Fibroblast of skin of right quadriceps (primary cell): ENCODE measurements around the gene WASHC4.

Source experiments
- DNase-seq: peaks from one replicate; pipeline ENCODE4 v3.0.0-alpha.2; 2013

Gene WASHC4, protein sequence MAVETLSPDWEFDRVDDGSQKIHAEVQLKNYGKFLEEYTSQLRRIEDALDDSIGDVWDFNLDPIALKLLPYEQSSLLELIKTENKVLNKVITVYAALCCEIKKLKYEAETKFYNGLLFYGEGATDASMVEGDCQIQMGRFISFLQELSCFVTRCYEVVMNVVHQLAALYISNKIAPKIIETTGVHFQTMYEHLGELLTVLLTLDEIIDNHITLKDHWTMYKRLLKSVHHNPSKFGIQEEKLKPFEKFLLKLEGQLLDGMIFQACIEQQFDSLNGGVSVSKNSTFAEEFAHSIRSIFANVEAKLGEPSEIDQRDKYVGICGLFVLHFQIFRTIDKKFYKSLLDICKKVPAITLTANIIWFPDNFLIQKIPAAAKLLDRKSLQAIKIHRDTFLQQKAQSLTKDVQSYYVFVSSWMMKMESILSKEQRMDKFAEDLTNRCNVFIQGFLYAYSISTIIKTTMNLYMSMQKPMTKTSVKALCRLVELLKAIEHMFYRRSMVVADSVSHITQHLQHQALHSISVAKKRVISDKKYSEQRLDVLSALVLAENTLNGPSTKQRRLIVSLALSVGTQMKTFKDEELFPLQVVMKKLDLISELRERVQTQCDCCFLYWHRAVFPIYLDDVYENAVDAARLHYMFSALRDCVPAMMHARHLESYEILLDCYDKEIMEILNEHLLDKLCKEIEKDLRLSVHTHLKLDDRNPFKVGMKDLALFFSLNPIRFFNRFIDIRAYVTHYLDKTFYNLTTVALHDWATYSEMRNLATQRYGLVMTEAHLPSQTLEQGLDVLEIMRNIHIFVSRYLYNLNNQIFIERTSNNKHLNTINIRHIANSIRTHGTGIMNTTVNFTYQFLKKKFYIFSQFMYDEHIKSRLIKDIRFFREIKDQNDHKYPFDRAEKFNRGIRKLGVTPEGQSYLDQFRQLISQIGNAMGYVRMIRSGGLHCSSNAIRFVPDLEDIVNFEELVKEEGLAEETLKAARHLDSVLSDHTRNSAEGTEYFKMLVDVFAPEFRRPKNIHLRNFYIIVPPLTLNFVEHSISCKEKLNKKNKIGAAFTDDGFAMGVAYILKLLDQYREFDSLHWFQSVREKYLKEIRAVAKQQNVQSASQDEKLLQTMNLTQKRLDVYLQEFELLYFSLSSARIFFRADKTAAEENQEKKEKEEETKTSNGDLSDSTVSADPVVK

DNA sequence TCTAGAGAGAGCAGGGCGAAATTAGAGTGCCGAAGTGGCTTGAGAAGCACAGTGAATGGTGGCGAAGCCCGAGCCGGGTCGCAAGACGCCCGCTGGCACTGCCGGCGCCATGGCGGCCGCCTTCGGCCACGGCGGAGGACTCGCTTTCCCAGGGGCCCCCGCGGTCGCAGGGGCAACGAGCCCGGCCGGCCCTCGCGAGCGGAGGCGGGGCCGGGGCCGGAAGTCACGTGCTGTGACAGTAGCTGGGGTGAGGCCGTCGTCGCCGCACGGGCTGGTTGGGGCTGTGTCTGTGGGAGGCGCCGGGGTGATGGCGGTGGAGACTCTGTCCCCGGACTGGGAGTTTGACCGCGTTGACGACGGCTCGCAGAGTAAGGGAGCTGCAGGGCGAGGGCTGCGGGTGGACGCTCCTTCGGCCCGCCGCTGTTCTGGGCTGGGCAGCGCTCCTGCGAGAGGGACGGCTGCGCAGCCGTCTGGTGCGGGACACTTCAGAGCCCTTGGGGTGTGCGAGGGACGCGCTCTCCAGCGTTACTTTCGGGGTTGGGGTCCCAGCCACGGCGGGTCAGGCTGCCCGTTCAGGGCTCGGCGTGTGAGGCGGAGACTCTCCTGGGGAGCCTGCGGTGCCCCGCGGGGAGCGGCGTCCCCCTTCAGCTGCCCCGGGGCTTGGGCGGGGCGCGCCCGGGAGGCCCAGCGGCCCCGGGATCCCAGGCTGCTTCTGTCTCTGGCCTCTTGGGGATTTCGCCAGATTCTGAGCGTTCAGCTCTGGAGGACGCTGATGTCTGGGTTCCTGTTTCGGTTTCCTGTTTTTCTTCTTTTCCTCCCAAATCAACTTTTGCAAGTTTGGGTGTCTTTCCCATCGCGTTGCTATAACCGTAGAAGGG lies at the start of gene WASHC4:
TSS of gene WASHC4 (plus strand) at position 238 of the 878 bp plus-strand sequence. CDS start at position 308, 70 bp downstream.
- peak; percentile 91 for DNase-seq

DNA sequence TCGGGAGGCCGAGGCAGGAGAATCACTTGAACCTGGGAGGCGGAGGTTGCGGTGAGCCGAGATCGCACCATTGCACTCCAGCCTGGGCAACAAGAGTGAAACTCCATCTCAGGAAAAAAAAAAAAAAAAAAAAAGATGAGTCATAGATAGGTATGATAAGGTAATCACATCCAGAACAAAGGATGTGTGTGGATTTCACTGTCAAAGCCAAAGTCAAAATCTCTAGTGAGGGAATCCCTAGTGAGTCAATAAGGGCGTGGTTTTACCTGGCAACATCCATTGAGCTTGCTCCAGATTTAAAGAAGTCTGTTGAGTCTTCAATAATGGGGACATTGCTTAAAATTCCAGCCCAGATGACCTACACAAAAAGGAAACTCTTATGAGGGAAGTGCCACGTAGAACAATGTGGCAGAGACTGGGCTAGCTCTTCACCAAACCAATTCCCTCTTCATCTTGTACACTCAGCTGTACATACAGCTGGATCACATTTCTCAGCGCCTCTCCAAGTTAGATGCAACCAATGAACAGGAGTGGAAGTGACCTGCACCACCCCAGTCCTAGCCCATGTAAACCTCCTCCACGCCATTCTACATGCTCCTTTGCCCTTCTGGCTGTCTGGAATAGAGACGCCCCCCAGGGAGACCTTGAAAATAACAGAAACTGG lies 46.7 kb upstream of the WASHC4 start:
- DNase-seq, result no peak

DNA sequence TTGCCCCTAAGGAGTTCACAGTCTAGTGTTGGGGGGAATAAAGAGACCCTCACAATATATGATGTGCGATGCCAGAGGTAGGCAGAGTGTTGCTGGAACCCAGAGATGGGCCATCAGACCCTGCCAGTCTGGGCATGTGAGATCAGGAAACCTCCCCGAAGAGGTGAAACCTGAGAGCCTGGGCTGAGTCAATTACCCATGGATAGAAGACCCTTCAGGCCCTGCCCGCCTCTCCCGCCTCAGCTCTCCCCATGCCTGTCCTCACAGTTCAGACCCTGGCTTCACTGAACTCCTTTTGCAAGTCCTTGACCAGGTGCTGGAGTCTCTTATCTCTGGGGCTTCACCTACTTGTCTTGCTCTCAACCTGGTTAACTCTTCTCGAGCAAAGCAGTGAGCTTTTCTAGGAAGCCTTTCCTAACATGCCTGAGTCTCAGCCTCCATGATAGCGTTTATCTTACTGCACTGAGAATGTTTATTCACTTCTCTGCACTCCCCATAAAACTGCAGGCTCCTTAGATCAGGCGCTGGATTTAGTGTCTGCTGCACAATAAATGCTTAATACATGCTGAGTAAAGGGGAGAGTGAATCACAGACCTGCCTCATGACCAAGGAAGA lies 42.9 kb upstream of the WASHC4 start:
- no peak for DNase-seq

DNA sequence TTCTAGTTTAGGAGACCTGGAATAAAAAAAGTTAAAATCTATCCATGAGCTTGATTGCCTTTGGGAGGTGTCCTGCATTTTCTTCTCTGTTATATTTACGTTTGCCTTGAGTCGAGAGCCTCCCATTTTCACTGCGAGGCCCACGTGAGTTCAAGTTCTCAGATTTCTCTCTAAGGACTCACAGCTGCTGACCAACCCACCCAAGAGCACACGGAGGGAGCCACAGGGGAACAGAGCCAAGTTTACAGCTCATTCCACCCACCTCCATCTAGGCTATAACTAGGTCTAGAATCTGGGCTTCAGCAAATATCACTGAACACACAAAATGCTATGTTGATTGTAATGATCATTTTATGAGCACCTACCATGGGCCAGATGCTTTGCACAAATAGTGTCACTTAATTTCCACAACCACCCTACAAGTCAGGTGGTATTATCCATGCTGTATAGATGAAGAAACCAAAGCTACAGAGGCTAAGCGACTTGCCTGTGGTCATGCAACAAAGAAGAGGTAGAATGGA lies 40.0 kb upstream of the WASHC4 start:
- peak; percentile 11 for DNase-seq

DNA sequence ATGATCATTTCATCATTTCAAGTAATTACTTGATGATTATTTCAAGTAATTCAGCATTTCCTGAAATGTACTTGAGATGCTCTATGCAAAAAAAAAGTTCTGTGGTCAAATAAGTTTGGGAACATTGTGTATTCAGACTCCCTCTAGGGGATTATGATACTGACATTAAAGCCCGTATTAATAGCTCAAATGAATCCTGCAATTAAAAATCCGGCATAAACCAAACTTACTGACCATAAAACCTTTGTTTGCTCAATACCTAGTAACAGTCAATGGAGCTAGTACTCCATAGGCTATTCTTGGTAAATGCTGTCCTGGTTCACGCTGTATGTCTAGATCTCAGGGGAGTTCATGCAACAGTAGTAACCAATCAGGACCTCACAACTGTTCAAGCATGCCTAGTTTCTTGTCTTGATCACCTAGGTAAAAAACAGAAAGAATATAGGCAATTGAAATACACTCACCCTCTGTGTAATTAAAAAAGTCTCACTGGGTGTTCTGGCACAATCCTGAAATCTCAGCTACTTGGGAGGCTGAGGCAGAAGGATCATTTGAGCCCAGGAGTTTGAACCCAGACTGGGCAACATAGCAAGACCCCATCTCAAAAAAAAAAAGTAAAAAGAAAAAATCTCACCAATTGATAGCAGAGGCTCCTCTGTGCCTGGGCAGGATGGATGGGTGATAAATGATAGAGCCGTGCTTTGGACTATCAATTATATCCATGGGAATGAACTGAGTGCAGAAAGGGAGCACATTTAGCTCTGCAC lies 37.4 kb upstream of the WASHC4 start:
- no peak for DNase-seq

DNA sequence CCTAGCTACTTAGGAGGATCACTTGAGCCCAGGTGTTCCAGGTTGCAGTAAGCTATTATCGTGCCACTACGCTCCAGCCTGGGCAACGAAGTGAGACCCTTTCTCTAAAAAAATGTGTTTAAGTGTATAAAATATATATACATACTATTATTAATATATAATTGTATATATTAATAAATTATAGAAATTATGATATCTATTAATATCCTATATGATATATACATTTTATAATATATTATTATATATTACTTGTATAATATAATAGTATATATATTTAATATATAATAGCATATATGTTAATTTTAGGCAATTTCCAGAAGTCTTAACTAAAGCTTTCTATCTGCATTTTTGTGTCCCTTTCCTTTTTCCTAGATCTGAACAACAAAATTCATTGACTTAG lies 35.5 kb upstream of the WASHC4 start:
- no peak for DNase-seq

DNA sequence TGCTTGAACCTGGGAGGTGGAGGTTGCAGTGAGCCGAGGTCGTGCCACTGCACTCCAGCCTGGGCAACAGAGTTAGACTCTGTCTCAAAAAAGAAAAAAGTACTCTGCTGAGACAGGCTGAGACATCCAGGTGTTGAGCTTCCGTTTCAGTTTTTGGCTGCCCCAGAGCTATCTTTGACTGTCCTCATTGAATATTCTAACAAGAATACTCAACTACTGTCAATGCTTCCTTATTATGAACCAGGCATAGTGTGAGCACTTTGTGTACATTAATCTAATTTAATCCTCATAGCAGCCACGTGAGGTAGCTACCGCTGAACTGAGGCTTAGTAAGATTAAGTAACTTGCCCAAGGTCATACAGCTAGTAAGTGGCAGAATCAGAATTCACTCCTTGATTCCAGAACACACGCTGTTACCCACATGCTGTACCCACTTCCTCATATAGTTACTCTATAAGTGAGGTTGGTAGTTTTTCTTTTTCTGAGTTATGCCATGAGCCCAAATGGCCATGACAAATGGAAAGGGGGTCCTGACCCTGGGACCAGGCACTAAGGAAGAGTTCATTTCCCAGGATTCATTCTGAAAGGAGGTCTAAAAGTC lies 34.5 kb upstream of the WASHC4 start:
- DNase-seq, result no peak

DNA sequence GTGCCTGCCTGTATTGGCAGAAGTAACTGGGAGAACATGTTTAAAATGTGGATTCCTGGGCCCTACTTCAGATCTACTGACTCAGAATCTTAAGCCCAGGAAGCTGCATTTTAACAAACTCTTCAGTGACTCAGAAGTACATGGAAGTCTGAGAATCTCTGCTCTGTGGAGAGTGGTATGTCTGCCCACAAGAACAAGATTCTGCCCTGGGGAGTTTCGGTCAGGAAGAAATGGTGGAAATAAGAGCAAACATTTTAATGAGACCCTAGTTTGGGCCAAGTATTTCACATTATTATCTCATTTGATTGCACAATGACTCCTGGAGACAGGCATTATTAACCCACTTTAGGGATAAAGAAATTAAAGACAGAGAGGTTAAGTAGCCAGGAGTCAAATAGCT lies 31.4 kb upstream of the WASHC4 start:
- DNase-seq, result peak; percentile 65

DNA sequence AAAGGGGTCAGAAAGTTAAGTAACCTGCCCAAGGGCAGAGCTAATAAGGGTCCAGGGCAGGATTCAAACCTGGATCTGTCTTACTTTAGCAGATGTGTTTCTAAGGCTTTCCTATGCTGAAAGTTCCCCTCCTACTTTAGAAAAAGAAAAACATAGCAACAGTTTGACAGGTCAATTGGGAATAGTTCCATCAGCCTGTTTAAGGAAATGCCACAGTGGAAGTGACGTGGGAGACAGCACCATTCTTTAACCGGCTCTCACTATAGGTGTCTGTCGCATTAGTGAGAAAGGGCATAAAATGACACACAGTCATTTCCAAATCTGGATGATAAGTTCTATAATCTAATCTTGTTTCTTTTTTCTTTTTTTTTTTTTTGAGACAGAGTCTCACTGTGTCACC lies 30.6 kb upstream of the WASHC4 start:
- DNase-seq, result no peak

DNA sequence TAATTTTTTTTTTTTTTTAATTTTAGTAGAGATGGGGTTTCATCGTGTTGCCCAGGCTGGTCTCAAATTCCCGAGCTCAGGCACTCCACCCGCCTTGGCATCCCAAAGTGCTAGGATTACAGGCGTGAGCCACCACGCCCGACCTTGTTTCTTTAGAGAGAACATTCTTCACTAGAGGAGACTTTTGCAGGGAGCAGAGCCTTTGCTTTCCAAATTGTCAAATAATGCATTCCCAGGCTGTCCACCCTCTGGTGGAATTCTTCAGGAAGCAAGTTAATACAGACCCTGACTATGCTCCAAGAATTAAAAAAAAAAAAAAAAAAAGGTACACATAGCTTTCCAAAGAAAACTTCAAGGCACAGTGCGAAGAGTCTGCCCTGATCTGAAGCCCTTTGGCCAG lies 30.1 kb upstream of the WASHC4 start:
- no peak for DNase-seq

DNA sequence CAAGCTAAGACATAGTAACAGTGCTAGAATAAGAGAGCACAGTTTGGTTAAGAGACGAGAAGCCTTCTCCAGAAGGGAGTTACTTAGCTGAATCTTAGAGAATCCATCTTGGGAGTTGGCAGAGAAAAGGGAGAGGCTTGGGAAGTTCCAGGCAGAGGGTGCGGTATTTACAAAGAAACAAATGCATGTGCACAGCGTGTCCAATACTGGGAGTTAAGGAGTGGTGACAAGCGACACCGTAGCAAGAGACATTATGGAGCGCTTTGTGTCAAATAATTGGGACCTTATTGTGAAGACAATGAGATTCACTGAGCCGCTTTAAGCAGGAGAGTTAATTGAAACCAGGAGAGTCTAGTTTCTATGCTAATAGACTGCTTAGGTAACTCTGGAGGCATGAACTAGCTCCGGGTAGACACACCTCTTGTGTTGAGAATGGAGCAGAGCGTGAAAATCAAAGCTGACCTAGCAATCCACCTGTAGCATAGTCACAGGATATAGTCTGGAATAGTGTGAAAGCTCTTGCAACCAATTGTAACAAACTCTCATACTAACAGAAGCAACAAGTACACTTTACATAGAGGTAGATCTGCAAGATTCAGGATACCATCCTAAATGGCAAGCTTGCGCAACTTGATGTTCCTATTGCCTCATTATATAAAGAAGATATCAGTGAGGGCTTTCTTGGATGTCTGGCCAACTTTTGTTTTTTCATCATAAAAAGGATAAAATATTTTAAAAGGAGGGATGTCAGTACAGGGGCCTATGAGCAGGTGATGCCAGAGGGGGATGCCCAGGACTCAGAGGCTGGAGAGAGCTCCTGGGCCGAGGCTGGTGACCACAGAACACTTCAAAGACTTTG lies 28.6 kb upstream of the WASHC4 start:
- no peak for DNase-seq

DNA sequence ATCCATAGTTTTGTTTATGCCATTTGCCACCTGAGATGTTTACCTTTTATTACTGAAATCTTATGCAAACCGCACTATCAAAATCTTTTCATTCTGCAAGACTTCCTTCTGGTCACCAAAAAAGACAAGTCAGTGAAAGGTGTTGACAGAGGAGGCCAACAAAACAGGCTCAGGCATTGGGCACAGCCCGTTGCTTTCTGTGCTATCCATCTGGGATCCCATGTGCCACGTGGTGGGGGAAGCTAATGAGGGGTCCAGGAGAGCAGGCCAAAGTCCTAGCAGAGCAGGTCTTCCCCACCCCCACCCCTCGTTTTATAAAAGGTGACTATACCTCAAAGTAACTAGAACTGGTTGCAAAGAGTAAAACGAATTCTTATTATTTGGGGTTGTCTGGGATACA lies 24.5 kb upstream of the WASHC4 start:
- peak; percentile 28 for DNase-seq

DNA sequence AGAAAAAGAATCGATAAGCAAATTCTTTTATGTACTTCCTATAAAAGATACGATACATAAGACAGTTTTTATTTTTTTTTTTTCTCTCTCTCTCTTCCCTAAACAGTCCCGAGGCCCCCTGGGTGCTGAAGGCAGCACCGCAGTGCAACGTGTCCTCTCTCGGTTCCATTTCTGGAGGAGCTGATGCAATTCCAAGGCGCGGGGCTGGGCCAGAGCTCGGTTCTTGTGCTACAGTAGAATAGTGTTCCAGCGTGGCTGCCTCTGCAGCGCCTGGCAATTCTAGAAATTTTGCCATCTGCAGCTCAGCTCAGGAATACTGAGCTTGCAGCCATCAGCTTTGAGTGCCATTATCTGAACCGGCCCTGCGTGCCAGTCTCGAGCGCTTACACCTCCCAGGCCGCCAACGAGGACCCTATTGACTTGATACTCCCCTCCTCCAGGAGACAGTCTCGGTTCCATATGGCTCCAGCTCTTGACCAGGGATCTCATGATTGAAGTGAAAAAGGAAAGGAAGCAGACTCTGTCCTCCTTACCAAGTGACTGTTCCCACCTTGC lies 23.9 kb upstream of the WASHC4 start:
- peak; percentile 88 for DNase-seq

DNA sequence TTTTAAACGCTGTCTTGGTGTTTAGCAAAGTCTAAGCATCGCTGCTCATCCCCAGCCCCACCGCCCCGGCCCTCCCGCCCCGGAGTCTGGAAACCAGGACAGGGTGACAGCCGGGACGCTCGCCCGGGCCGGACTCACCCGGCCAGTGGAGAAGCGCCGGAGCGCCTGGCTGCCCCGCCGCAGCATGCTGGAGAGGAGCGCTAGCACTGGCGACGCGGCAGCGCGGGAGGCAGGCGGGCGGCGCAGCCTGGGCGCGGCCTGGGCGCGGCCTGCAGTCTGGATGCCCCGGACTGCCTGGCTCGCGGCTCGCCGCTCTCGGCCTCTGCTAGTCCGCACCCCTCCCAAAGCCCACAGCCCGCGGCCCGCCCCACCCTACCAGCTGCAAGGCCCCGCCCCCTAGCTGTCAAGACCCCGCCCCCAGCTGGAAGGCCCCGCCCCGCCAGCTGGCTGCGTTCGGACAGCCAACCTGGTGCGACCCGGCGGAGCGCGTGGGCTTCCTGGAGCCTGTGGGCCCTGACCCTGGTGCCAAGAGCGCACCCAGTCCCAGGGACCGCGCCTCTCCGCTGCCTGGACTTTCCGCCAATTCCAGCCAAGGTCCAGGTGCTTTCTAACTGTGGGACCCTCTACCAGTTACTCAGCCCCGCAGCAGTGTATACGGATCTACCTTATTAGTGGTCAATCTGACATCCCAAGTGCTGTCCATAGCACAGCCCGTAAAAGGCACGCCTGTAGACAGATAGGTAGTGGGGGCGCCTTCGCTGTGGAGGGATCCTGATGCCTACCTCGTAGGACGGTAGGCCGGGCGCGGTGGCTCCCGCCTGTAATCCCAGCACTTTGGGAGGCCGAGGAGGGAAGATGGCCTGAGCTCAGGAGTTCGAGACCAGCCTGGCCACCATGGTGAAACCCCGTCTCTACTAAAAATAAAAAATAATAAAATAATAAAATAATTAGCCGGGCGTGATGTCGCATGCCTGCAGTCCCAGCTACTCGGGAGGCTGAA lies 23.0 kb upstream of the WASHC4 start, which contains the start of gene ALDH1L2:
TSS of gene ALDH1L2 (minus strand) at position 208 of the 1,000 bp plus-strand sequence. CDS start at position 186, 22 bp downstream.
- DNase-seq, result peak; percentile 91

DNA sequence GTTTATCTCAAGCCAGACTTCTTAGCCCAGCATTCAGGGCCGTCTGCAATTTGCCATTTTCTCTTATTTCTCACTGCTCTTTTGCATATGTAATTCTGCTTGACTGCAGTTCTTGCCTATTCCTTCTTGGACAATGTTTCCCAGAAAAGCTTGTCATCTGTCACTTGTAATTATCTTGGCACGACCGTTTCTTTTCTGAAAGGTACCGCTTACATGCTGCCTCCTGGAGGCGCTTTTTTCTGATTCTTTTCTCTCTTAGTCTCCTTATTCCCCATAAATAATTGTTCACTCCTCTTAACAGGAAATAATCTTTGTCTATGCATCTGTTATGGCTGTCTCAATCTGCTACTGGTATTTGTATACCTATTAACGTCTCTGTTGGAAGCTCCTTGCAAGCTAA lies 22.0 kb upstream of the WASHC4 start:
- no peak for DNase-seq

DNA sequence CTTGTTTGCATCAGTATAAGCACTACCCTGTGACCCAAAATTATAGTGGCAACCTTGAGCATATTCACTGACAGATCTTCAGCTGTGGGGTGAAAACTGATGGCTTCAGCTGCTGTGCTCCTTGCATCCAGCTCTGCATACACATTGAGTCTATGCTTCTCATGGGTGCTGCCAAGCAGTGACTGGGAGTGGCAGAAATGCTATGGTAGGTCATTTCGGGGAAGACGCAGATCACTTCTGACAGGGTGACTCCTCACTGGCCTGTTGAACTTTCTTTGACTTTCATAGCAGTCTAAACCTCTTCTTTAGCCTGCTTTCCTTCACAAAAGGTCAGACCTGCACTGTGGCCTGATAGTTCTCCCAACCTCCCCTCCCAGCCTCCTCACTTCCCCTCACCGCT lies 17.7 kb upstream of the WASHC4 start:
- DNase-seq, result no peak

DNA sequence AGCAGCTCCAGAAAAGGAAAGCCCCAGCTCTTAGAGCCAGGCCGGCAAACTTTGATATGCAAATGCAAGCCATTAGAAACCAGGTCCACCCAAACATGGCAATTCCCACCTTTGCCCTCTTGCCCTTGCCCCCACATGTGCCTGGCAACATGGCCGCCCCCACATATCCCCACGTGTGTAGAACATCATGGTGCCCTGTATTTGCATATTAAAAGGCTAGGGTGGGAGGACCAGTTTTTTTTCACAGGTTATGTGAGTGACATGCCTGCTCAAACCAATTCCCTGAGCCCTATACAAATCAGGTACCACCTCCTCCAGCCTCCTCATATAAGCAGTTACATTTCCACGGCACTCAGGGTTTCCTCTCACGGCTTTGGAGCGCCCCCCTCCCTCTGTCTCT lies 17.2 kb upstream of the WASHC4 start:
- no peak for DNase-seq
